WTC11 (cell line): ENCODE results near the gene BBS5. TPM values are rescaled to one million over a fixed set of nuclear protein-coding genes. Genes with fewer than 3 reads are reported as not detected.

Experiments
- ATAC-seq: fragments of 200-7000 bp; cut with Tn5 transposase; 2 replicates; pipeline ENCODE4 v1.10.0; 2021; ENCODE audit warnings: mild to moderate bottlenecking, moderate library complexity
- CTCF ChIA-PET: fragments of 300-600 bp; sonication (Branson Sonifier 250); formaldehyde crosslinking; loops from one replicate; lab custom pipeline; 2021; ENCODE audit warnings: antibody characterized with exemption; lab: Charles Lee
- POLR2A ChIA-PET: fragments of 350-600 bp; sonication (Branson Sonifier 250); formaldehyde crosslinking; loops from one replicate; lab custom pipeline; 2021; ENCODE audit warnings: antibody characterized with exemption; lab: Charles Lee
- DNase-seq: peaks from one replicate; pipeline ENCODE4 v3.0.0; 2021; ENCODE audit warnings: low spot score
- H3K27ac Mint-ChIP-seq: 2 replicates; pipeline ENCODE4 v1.8.0; 2021; ENCODE audit warnings: mixed read lengths
- H3K27me3 Mint-ChIP-seq: 2 replicates; pipeline ENCODE4 v1.8.0; 2021; ENCODE audit warnings: low read depth, mild to moderate bottlenecking, moderate library complexity, mixed read lengths
- H3K36me3 Mint-ChIP-seq: 2 replicates; pipeline ENCODE4 v1.8.0; 2021; ENCODE audit warnings: mixed read lengths
- H3K4me1 Mint-ChIP-seq: 2 replicates; pipeline ENCODE4 v1.8.0; 2022; ENCODE audit warnings: mixed read lengths
- H3K4me3 Mint-ChIP-seq: 2 replicates; pipeline ENCODE4 v1.8.0; 2021; ENCODE audit warnings: mild to moderate bottlenecking, moderate library complexity, mixed read lengths
- H3K9me3 Mint-ChIP-seq: 2 replicates; pipeline ENCODE4 v1.8.0; 2021; ENCODE audit warnings: mixed read lengths
- ELF4 ChIP-seq: sonication (generic); formaldehyde crosslinking; IDR thresholded peaks from 2 replicates; pipeline ENCODE4 v1.8.1; 2022; ENCODE audit warnings: low read depth, mild to moderate bottlenecking, moderate library complexity, missing genetic modification reagents
- FOXP1 ChIP-seq: sonication (generic); formaldehyde crosslinking; IDR thresholded peaks from 2 replicates; pipeline ENCODE4 v1.8.0; 2022; ENCODE audit warnings: missing genetic modification reagents, mild to moderate bottlenecking, moderate library complexity, borderline replicate concordance
- FOXP4 ChIP-seq: sonication (generic); formaldehyde crosslinking; IDR thresholded peaks from 2 replicates; pipeline ENCODE4 v1.8.0; 2022; ENCODE audit warnings: mild to moderate bottlenecking, missing genetic modification reagents
- GRHL2 ChIP-seq: fragments of 250-450 bp; sonication (Bioruptor Pico); IDR thresholded peaks from 2 replicates; pipeline ENCODE4 v1.8.0; 2022; ENCODE audit warnings: mild to moderate bottlenecking, moderate library complexity; ENCODE audit not compliant: insufficient replicate concordance, severe bottlenecking
- IRF2 ChIP-seq: sonication (generic); formaldehyde crosslinking; IDR thresholded peaks from 2 replicates; pipeline ENCODE4 v1.8.0; 2022; ENCODE audit warnings: low read depth, missing genetic modification reagents, borderline replicate concordance
- NFATC4 ChIP-seq: fragments of 250-450 bp; sonication (Bioruptor Pico); IDR thresholded peaks from 2 replicates; pipeline ENCODE4 v1.9.0; 2021; ENCODE audit warnings: mild to moderate bottlenecking
- NFYB ChIP-seq: sonication (generic); formaldehyde crosslinking; conservative IDR thresholded peaks from 2 replicates; pipeline ENCODE4 v1.8.0; 2022; ENCODE audit warnings: low read depth, missing genetic modification reagents
- NR2C2 ChIP-seq: sonication (generic); formaldehyde crosslinking; IDR thresholded peaks from 2 replicates; pipeline ENCODE4 v1.8.0; 2022; ENCODE audit warnings: mild to moderate bottlenecking, missing genetic modification reagents
- NR3C1 ChIP-seq: sonication (generic); formaldehyde crosslinking; conservative IDR thresholded peaks from 2 replicates; pipeline ENCODE4 v1.8.1; 2023; ENCODE audit warnings: low read depth, mild to moderate bottlenecking, missing genetic modification reagents
- OVOL2 ChIP-seq: fragments of 250-450 bp; sonication (Bioruptor Pico); IDR thresholded peaks from 2 replicates; pipeline ENCODE4 v1.9.0; 2021; ENCODE audit warnings: mild to moderate bottlenecking, borderline replicate concordance
- SMAD4 ChIP-seq: sonication (generic); formaldehyde crosslinking; IDR thresholded peaks from 2 replicates; pipeline ENCODE4 v1.8.0; 2022; ENCODE audit warnings: mild to moderate bottlenecking, missing genetic modification reagents
- SOX15 ChIP-seq: fragments of 250-450 bp; sonication (Bioruptor Pico); IDR thresholded peaks from 2 replicates; pipeline ENCODE4 v1.9.0; 2021; ENCODE audit warnings: mild to moderate bottlenecking
- STAT6 ChIP-seq: sonication (generic); formaldehyde crosslinking; conservative IDR thresholded peaks from 2 replicates; pipeline ENCODE4 v1.8.1; 2023; ENCODE audit warnings: mild to moderate bottlenecking, low read depth, missing genetic modification reagents, moderate library complexity
- TEAD1 ChIP-seq: sonication (generic); formaldehyde crosslinking; IDR thresholded peaks from 2 replicates; pipeline ENCODE4 v1.8.0; 2022; ENCODE audit warnings: mild to moderate bottlenecking, missing genetic modification reagents
- ZNF396 ChIP-seq: fragments of 250-450 bp; sonication (Bioruptor Pico); IDR thresholded peaks from 2 replicates; pipeline ENCODE4 v1.8.0; 2021; ENCODE audit warnings: mild to moderate bottlenecking, moderate library complexity, borderline replicate concordance
- ZNF423 ChIP-seq: fragments of 250-450 bp; sonication (Bioruptor Pico); IDR thresholded peaks from 2 replicates; pipeline ENCODE4 v2.1.2; 2022; ENCODE audit warnings: mild to moderate bottlenecking, moderate library complexity
- ZNF671 ChIP-seq: fragments of 250-450 bp; sonication (Bioruptor Pico); IDR thresholded peaks from 2 replicates; pipeline ENCODE4 v1.8.0; 2021; ENCODE audit warnings: mild to moderate bottlenecking
- total RNA-seq: library from RNA; stranded (reverse); gene quantifications from 3 replicates; pipeline ENCODE4 v1.2.3, GENCODE V29; 2021
- TF ChIP-seq, protein P1 (sequence below): fragments of 250-450 bp; sonication (Bioruptor Pico); conservative IDR thresholded peaks from 2 replicates; pipeline ENCODE4 v1.9.0; 2021; ENCODE audit warnings: mild to moderate bottlenecking
- TF ChIP-seq, protein P2 (sequence below): fragments of 250-450 bp; sonication (Bioruptor Pico); IDR thresholded peaks from 2 replicates; pipeline ENCODE4 v1.9.0; 2021; ENCODE audit warnings: moderate library complexity, mild to moderate bottlenecking, inconsistent platforms, borderline replicate concordance
- TF ChIP-seq, protein P3 (sequence below): sonication (generic); formaldehyde crosslinking; IDR thresholded peaks from 2 replicates; pipeline ENCODE4 v1.8.0; 2022; ENCODE audit warnings: mild to moderate bottlenecking, missing genetic modification reagents
- TF ChIP-seq, protein P4 (sequence below): sonication (generic); formaldehyde crosslinking; IDR thresholded peaks from 2 replicates; pipeline ENCODE4 v1.8.1; 2022; ENCODE audit warnings: mild to moderate bottlenecking, missing genetic modification reagents, moderate library complexity, borderline replicate concordance
- TF ChIP-seq, protein P5 (sequence below): sonication (generic); formaldehyde crosslinking; IDR thresholded peaks from 2 replicates; pipeline ENCODE4 v1.8.0; 2023; ENCODE audit warnings: mild to moderate bottlenecking, missing genetic modification reagents

BBS5 gene
- total RNA-seq, 1 experiment from 2014 or later = 0.90 TPM

DNA sequence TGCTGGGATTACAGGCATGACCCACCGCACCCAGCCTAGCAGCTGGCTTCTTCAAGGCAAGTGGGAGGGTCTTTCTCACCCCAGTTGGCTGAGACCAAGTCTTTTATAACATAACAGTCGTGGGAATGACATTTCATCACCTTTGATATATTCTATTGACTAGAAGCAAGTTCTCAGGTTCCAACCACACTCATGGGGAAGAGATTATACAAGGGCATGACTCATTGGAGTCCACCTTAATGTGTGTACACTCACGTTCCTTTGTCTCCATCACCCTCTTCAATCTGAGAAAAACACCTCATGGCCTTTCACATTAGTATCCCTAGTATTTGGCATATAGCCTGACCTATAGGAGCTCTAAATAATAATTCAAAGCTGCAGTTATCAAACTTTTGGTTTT lies 2.8 kb upstream of the BBS5 start:
- ATAC-seq = no peak
- no peak for TF ChIP-seq ZNF396 (CRISPR knock-in tag)
- TF ChIP-seq, protein P1, sequence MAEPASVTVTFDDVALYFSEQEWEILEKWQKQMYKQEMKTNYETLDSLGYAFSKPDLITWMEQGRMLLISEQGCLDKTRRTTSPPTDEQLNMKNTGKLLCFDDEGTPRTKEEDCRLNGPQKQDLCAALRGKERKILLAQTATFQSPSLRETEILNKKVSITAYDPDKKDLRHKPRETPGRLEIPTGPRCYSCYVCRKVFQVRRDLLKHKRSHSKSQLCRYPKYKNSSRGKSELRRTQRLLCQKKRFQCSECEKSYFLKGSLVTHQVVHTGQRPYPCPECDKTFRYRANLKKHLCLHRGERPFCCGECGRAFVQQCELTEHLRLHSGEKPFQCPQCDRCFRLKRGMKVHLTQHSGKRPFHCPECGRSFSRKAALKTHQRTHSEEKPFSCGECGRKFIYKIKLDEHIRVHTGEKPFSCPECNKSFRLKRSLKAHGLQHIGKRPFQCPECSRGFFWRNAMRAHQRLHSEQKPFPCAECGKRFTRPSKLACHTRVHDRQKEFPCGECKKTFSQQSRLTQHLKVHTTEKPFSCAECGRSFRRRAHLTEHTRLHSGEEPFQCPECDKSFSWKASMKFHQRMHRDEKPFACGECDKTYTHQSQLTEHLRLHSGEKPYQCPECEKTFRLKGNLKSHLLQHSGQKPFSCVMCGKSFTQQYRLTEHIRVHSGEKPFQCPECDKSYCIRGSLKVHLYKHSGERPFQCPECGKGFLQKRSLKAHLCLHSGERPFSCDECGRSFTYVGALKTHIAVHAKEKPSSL = no peak
- TF ChIP-seq SOX15 (CRISPR knock-in tag) = no peak
- TF ChIP-seq, protein P2, sequence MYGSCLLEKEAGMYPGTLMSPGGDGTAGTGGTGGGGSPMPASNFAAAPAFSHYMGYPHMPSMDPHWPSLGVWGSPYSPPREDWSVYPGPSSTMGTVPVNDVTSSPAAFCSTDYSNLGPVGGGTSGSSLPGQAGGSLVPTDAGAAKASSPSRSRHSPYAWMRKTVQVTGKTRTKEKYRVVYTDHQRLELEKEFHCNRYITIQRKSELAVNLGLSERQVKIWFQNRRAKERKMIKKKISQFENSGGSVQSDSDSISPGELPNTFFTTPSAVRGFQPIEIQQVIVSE (CRISPR knock-in tag) = no peak
- TF ChIP-seq FOXP4 (CRISPR knock-in tag) = no peak
- TF ChIP-seq, protein P3, sequence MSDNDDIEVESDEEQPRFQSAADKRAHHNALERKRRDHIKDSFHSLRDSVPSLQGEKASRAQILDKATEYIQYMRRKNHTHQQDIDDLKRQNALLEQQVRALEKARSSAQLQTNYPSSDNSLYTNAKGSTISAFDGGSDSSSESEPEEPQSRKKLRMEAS = no peak
- no peak for TF ChIP-seq NR2C2 (CRISPR knock-in tag)
- no peak for TF ChIP-seq OVOL2 (CRISPR knock-in tag)
- TF ChIP-seq SMAD4 (CRISPR knock-in tag) = no peak
- TF ChIP-seq FOXP1 (CRISPR knock-in tag) = no peak
- TF ChIP-seq GRHL2 (CRISPR knock-in tag) = no peak
- TF ChIP-seq TEAD1 (CRISPR knock-in tag) = no peak
- POLR2A ChIA-PET = no interaction called here
- Mint-ChIP-seq H3K27ac (no peak overlapping the region), H3K4me1 (peaks cover 7% of the 10 kb centered on the region), H3K27me3 (peaks cover 42% of the 10 kb centered on the region), H3K36me3 (no peaks in the 10 kb centered on the region), H3K4me3 (no peak overlapping the region), H3K9me3 (no peaks in the 10 kb centered on the region)
- CTCF ChIA-PET = interaction anchor here (0.5 kb wide), 1 partner anchor 307 kb away, joined by 3 read pairs; no protein-coding TSS in a partner anchor
- DNase-seq = no peak

GRCh38 chr2:169478339-169478738 lies 955 bp upstream of the BBS5 start:
- Mint-ChIP-seq H3K27ac (no peak overlapping the region), H3K4me3 (peak overlapping the region; percentile 81), H3K27me3 (peaks cover 59% of the 10 kb centered on the region), H3K9me3 (no peaks in the 10 kb centered on the region), H3K4me1 (peaks cover 7% of the 10 kb centered on the region), H3K36me3 (no peaks in the 10 kb centered on the region)
- ATAC-seq (no peak), DNase-seq (no peak)
- ChIA-PET CTCF (interaction anchor here (0.8 to 2.3 kb wide), 4 partner anchors 11 to 312 kb away, joined by 3 to 7 read pairs (median 4); no protein-coding TSS in a partner anchor), POLR2A (no interaction called here)
- TF ChIP-seq STAT6 (CRISPR knock-in tag) (no peak), ELF4 (CRISPR knock-in tag) (no peak), ZNF423 (CRISPR knock-in tag) (no peak), NFYB (CRISPR knock-in tag) (no peak), OVOL2 (CRISPR knock-in tag) (no peak), NFATC4 (CRISPR knock-in tag) (no peak), NR3C1 (CRISPR knock-in tag) (no peak), FOXP1 (CRISPR knock-in tag) (no peak), IRF2 (no peak), ZNF671 (CRISPR knock-in tag) (no peak)
- TF ChIP-seq, protein P3 = no peak
- TF ChIP-seq, protein P4, sequence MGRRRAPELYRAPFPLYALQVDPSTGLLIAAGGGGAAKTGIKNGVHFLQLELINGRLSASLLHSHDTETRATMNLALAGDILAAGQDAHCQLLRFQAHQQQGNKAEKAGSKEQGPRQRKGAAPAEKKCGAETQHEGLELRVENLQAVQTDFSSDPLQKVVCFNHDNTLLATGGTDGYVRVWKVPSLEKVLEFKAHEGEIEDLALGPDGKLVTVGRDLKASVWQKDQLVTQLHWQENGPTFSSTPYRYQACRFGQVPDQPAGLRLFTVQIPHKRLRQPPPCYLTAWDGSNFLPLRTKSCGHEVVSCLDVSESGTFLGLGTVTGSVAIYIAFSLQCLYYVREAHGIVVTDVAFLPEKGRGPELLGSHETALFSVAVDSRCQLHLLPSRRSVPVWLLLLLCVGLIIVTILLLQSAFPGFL (CRISPR knock-in tag) = no peak
- TF ChIP-seq, protein P5, sequence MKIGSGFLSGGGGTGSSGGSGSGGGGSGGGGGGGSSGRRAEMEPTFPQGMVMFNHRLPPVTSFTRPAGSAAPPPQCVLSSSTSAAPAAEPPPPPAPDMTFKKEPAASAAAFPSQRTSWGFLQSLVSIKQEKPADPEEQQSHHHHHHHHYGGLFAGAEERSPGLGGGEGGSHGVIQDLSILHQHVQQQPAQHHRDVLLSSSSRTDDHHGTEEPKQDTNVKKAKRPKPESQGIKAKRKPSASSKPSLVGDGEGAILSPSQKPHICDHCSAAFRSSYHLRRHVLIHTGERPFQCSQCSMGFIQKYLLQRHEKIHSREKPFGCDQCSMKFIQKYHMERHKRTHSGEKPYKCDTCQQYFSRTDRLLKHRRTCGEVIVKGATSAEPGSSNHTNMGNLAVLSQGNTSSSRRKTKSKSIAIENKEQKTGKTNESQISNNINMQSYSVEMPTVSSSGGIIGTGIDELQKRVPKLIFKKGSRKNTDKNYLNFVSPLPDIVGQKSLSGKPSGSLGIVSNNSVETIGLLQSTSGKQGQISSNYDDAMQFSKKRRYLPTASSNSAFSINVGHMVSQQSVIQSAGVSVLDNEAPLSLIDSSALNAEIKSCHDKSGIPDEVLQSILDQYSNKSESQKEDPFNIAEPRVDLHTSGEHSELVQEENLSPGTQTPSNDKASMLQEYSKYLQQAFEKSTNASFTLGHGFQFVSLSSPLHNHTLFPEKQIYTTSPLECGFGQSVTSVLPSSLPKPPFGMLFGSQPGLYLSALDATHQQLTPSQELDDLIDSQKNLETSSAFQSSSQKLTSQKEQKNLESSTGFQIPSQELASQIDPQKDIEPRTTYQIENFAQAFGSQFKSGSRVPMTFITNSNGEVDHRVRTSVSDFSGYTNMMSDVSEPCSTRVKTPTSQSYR (CRISPR knock-in tag) = no peak
